Liver (tissue), 9 donors: ENCODE measurements around the gene HSF4. TPM values are rescaled to one million over a fixed set of nuclear protein-coding genes. Genes with fewer than 3 reads are reported as not detected.

Experiments used
- DNase-seq: peaks from one replicate; pipeline ENCODE4 v3.0.0-alpha.2; 2017; ENCODE audit warnings: low spot score
- H3K27ac ChIP-seq, 2 donors: one replicate each; pipeline ENCODE4 v1.7.0; 2013; ENCODE audit warnings: inconsistent platforms in 2 of 2, low read length in 2 of 2, control low read depth in 1 of 2, low read depth in 1 of 2, mild to moderate bottlenecking in 1 of 2
- H3K27me3 ChIP-seq, 4 donors: one replicate each; pipeline versions ENCODE4 v1.6.1 to v1.7.0; 2013; ENCODE audit warnings: low read length in 3 of 4, inconsistent platforms in 1 of 4, mild to moderate bottlenecking in 1 of 4, moderate library complexity in 1 of 4; ENCODE audit not compliant: control insufficient read depth in 4 of 4, insufficient read depth in 4 of 4
- H3K36me3 ChIP-seq, 4 donors: one replicate each; pipeline versions ENCODE4 v1.6.1 to v1.7.0; 2013; ENCODE audit warnings: low read length in 3 of 4, mild to moderate bottlenecking in 3 of 4, low read depth in 1 of 4, moderate library complexity in 1 of 4; ENCODE audit not compliant: control insufficient read depth in 4 of 4, insufficient read depth in 3 of 4
- H3K4me1 ChIP-seq, 4 donors: one replicate each; pipeline versions ENCODE4 v1.6.1 to v1.7.0; 2013; ENCODE audit warnings: low read length in 3 of 4, mild to moderate bottlenecking in 3 of 4, moderate library complexity in 1 of 4; ENCODE audit not compliant: control insufficient read depth in 4 of 4, insufficient read depth in 4 of 4
- H3K4me3 ChIP-seq, 3 donors: one replicate each; pipeline versions ENCODE4 v1.6.1 to v1.7.0; 2013; ENCODE audit warnings: low read length in 3 of 3, control low read depth in 1 of 3, low read depth in 1 of 3, mild to moderate bottlenecking in 1 of 3
- H3K9ac ChIP-seq, 2 donors: one replicate each; pipeline ENCODE4 v1.7.0; 2013; ENCODE audit warnings: low read length in 2 of 2, mild to moderate bottlenecking in 2 of 2, moderate library complexity in 2 of 2, control low read depth in 1 of 2, low read depth in 1 of 2
- H3K9me3 ChIP-seq, 4 donors: one replicate each; pipeline versions ENCODE4 v1.6.1 to v1.7.0; 2013; ENCODE audit warnings: low read length in 3 of 4; ENCODE audit not compliant: control insufficient read depth in 4 of 4
- ATF3 ChIP-seq: IDR thresholded peaks from 2 replicates; pipeline ENCODE4 v1.6.1; 2016; ENCODE audit warnings: antibody characterized with exemption
- EGR1 ChIP-seq, 2 donors: IDR thresholded peaks; 2 replicates each; pipeline ENCODE4 v1.6.1; 2016 to 2018; ENCODE audit warnings: antibody characterized with exemption in 2 of 2, low read depth in 2 of 2
- FOXA1 ChIP-seq: IDR thresholded peaks from 2 replicates; pipeline ENCODE4 v1.6.1; 2016; ENCODE audit warnings: antibody characterized with exemption
- FOXA2 ChIP-seq: IDR thresholded peaks from 2 replicates; pipeline ENCODE4 v1.6.1; 2016; ENCODE audit warnings: antibody characterized with exemption
- HNF4A ChIP-seq, 2 donors: conservative IDR thresholded peaks; 2 replicates each; pipeline ENCODE4 v1.6.1; 2016; ENCODE audit warnings: antibody characterized with exemption in 2 of 2, mild to moderate bottlenecking in 2 of 2
- JUND ChIP-seq, 2 donors: IDR thresholded peaks; 2 replicates each; pipeline ENCODE4 v1.6.1; 2016; ENCODE audit warnings: antibody characterized with exemption in 2 of 2
- RAD21 ChIP-seq, 2 donors: IDR thresholded peaks; 2 replicates each; pipeline ENCODE4 v1.6.1; 2016; ENCODE audit warnings: antibody characterized with exemption in 2 of 2, mild to moderate bottlenecking in 2 of 2
- RXRA ChIP-seq, 2 donors: IDR thresholded peaks; 2 replicates each; pipeline ENCODE4 v1.6.1; 2017 to 2018; ENCODE audit warnings: antibody characterized with exemption in 2 of 2, mild to moderate bottlenecking in 1 of 2
- SP1 ChIP-seq: IDR thresholded peaks from 2 replicates; pipeline ENCODE4 v1.6.1; 2018; ENCODE audit warnings: antibody characterized with exemption, mild to moderate bottlenecking
- TAF1 ChIP-seq: conservative IDR thresholded peaks from 2 replicates; pipeline ENCODE4 v1.6.1; 2016; ENCODE audit warnings: antibody characterized with exemption, mild to moderate bottlenecking
- YY1 ChIP-seq: IDR thresholded peaks from 2 replicates; pipeline ENCODE4 v1.6.1; 2016; ENCODE audit warnings: antibody characterized with exemption, mild to moderate bottlenecking
- ZBTB33 ChIP-seq: IDR thresholded peaks from 2 replicates; pipeline ENCODE4 v1.6.1; 2016; ENCODE audit warnings: antibody characterized with exemption
- WGBS: extraction: QIAGEN DNeasy Blood & Tissue Kit; methylation state at CpG from one replicate; pipeline ENCODE4 v1.1.7; 2013; 5-methylcytosine and 5-hydroxymethylcytosine counted together
- polyA plus RNA-seq, 2 donors: library from polyadenylated mRNA; stranded (reverse) in 1 of 2; unstranded in 1 of 2; fragments of 200-250 nt in 1 of 2; fragments of >200 nt in 1 of 2; fragmentation: Nextera tagmentation in 1 of 2; extraction: Ambion mirVana in 1 of 2; gene quantifications; one replicate each; pipeline versions ENCODE4 v1.2.1 to v1.2.3, GENCODE V29; 2013 to 2015
- total RNA-seq, 2 donors: library from RNA; depleted of rRNA; stranded (reverse); fragments of >200 nt; gene quantifications; one replicate each; pipeline ENCODE4 v1.2.3, GENCODE V29; 2014
- TF ChIP-seq, protein P1 (sequence below): IDR thresholded peaks from 2 replicates; pipeline ENCODE4 v1.6.1; 2016; ENCODE audit warnings: antibody characterized with exemption, mild to moderate bottlenecking
- TF ChIP-seq, protein P2 (sequence below): fragments of 150-350 bp; IDR thresholded peaks from 2 replicates; pipeline ENCODE4 v1.5.1; 2017; ENCODE audit warnings: improper control_type of control experiment, low read depth, low read length; ENCODE audit not compliant: missing input control
- donor health status: healthy.
- donor health status: healthy.
- donor health status: healthy.
- donor health status: healthy.
- donor health status: healthy.

The HSF4 gene
- total and polyA plus RNA-seq, 4 donors: 0.42 to 5.1 (median 4.3) TPM

- H3K27ac ChIP-seq: no peak overlapping the region
- TF ChIP-seq RAD21 (IDR thresholded peaks at IDR 0.05) (no peak), ATF3 (no peak), YY1 (no peak), TAF1 (no peak), HNF4A (conservative IDR thresholded peaks at IDR 0.05) (no peak), RXRA (IDR thresholded peaks at IDR 0.05) (no peak), ZBTB33 (no peak), JUND (IDR thresholded peaks at IDR 0.05) (no peak), FOXA1 (no peak)
- H3K27me3 ChIP-seq: no peaks in the 10 kb centered on the region
- H3K4me3 ChIP-seq: peak overlapping the region in 1 of 3 donors; percentile 39
- DNase-seq: no peak
- 36% methylated on average over 44 of the region's 44 CpGs for WGBS
- peaks cover 0 to under 1% (median 0%) of the 10 kb centered on the region in 4 donors for H3K36me3 ChIP-seq
- H3K9ac ChIP-seq: no peak overlapping the region
- H3K4me1 ChIP-seq: peaks cover 26 to 50% (median 41%) of the 10 kb centered on the region in 4 donors
- no peaks in the 10 kb centered on the region for H3K9me3 ChIP-seq
These were observed 1.9 kb upstream of the HSF4 start for GRCh38 chr16:67162506-67163163.

GRCh38 chr16:67163164-67163998 is 1.2 kb upstream of the HSF4 start:
- no peak for DNase-seq
- H3K27me3 ChIP-seq: no peaks in the 10 kb centered on the region
- TF ChIP-seq FOXA2 (no peak), ATF3 (no peak), TAF1 (no peak), SP1 (no peak)
- H3K9me3 ChIP-seq: no peaks in the 10 kb centered on the region
- peaks cover 26 to 50% (median 41%) of the 10 kb centered on the region in 4 donors for H3K4me1 ChIP-seq
- peak overlapping the region in 2 of 3 donors; percentile 3 to 39 for H3K4me3 ChIP-seq
- whole genome bisulfite sequencing: 10% methylated on average over 99 of the region's 99 CpGs
- H3K27ac ChIP-seq: no peak overlapping the region
- no peak overlapping the region for H3K9ac ChIP-seq
- H3K36me3 ChIP-seq: peaks cover 0 to 2% (median 0%) of the 10 kb centered on the region in 4 donors

- Histone ChIP-seq H3K27ac (no peak overlapping the region), H3K9me3 (no peaks in the 10 kb centered on the region), H3K9ac (no peak overlapping the region), H3K4me1 (peaks cover 26 to 48% (median 37%) of the 10 kb centered on the region in 4 donors), H3K27me3 (no peaks in the 10 kb centered on the region), H3K36me3 (peaks cover 0 to 2% (median 0%) of the 10 kb centered on the region in 4 donors), H3K4me3 (peak overlapping the region in 1 of 3 donors; percentile 39)
- WGBS: 3% methylated on average over 34 of the region's 34 CpGs
- DNase-seq: no peak
- TF ChIP-seq EGR1 (IDR thresholded peaks at IDR 0.05; ENCODE audit: low read depth in 2 of 2): no peak
- TF ChIP-seq RXRA (IDR thresholded peaks at IDR 0.05): no peak
- TF ChIP-seq, protein P1, sequence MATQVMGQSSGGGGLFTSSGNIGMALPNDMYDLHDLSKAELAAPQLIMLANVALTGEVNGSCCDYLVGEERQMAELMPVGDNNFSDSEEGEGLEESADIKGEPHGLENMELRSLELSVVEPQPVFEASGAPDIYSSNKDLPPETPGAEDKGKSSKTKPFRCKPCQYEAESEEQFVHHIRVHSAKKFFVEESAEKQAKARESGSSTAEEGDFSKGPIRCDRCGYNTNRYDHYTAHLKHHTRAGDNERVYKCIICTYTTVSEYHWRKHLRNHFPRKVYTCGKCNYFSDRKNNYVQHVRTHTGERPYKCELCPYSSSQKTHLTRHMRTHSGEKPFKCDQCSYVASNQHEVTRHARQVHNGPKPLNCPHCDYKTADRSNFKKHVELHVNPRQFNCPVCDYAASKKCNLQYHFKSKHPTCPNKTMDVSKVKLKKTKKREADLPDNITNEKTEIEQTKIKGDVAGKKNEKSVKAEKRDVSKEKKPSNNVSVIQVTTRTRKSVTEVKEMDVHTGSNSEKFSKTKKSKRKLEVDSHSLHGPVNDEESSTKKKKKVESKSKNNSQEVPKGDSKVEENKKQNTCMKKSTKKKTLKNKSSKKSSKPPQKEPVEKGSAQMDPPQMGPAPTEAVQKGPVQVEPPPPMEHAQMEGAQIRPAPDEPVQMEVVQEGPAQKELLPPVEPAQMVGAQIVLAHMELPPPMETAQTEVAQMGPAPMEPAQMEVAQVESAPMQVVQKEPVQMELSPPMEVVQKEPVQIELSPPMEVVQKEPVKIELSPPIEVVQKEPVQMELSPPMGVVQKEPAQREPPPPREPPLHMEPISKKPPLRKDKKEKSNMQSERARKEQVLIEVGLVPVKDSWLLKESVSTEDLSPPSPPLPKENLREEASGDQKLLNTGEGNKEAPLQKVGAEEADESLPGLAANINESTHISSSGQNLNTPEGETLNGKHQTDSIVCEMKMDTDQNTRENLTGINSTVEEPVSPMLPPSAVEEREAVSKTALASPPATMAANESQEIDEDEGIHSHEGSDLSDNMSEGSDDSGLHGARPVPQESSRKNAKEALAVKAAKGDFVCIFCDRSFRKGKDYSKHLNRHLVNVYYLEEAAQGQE: no peak
- no peak for TF ChIP-seq ATF3
- TF ChIP-seq FOXA1: no peak
- TF ChIP-seq JUND (IDR thresholded peaks at IDR 0.05): no peak
- TF ChIP-seq SP1: no peak
- TF ChIP-seq, protein P2, sequence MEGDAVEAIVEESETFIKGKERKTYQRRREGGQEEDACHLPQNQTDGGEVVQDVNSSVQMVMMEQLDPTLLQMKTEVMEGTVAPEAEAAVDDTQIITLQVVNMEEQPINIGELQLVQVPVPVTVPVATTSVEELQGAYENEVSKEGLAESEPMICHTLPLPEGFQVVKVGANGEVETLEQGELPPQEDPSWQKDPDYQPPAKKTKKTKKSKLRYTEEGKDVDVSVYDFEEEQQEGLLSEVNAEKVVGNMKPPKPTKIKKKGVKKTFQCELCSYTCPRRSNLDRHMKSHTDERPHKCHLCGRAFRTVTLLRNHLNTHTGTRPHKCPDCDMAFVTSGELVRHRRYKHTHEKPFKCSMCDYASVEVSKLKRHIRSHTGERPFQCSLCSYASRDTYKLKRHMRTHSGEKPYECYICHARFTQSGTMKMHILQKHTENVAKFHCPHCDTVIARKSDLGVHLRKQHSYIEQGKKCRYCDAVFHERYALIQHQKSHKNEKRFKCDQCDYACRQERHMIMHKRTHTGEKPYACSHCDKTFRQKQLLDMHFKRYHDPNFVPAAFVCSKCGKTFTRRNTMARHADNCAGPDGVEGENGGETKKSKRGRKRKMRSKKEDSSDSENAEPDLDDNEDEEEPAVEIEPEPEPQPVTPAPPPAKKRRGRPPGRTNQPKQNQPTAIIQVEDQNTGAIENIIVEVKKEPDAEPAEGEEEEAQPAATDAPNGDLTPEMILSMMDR: no peak
- no peak for TF ChIP-seq YY1
These were observed 466 bp upstream of the HSF4 start for GRCh38 chr16:67163999-67164558.
